CD4-positive, alpha-beta T cell treated with Interferon gamma for 1 hour (primary cell): ENCODE results near the gene FARS2.

ENCODE experiments used
- DNase-seq: peaks from one replicate; pipeline ENCODE4 v3.0.0-alpha.2; 2020

FARS2 gene

GRCh38 chr6:5710936-5711335, 449.6 kb downstream of the FARS2 start:
- no peak for DNase-seq

DNA sequence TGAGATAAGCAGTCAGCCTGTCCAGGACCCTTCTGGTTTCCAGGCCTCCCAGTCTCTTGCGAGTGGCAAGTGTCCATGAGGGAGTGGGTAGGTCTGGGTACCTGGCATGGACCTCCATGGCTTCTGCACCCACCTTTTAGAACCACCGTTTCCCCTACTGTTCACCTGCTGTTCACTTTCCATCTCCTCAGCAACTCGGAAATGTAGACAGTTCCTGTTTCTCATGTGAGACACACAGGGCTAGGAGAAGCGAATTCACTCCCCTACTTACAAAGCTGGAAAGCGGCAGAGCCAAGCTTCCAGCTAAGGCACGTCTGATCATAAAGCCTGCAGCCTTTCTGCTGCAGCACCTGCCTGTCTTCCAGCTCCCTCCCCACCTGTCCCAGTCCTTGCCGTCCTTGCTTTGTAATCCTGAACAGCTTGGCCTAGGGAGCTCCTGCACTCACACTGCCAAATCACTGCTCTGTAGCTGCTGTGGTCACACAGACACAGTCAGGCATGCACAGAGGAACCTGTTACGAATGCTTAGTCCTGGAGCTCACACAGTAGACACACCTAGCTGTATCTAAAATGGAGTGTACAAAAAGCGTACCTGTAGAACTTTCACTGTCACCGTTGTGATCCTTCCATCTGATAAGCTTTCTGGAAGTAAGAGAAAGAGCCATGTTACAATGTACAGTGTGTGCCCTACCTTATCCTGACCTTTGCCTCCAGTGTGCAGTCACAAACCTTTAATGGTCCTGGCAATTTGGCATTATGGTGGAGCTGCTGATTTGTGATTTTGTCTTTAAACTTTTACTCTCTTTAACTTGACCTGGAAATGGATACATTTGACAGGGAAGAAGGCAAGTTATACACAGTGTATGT, 451.3 kb downstream of the FARS2 start:
- no peak for DNase-seq

GRCh38 chr6:5713519-5713918, 452.2 kb downstream of the FARS2 start:
- no peak for DNase-seq

- DNase-seq: no peak
Measured at GRCh38 chr6:5718231-5718947, 457.1 kb downstream of the FARS2 start.

GRCh38 chr6:5723841-5724691, 462.8 kb downstream of the FARS2 start:
- DNase-seq: peak; percentile 66

- DNase-seq: no peak
Measured at GRCh38 chr6:5724911-5725310, 463.6 kb downstream of the FARS2 start.

GRCh38 chr6:5726976-5727718, 465.8 kb downstream of the FARS2 start:
- no peak for DNase-seq

GRCh38 chr6:5728351-5729079, 467.2 kb downstream of the FARS2 start:
- DNase-seq: no peak

GRCh38 chr6:5729080-5729434, 467.7 kb downstream of the FARS2 start:
- DNase-seq: no peak

DNA sequence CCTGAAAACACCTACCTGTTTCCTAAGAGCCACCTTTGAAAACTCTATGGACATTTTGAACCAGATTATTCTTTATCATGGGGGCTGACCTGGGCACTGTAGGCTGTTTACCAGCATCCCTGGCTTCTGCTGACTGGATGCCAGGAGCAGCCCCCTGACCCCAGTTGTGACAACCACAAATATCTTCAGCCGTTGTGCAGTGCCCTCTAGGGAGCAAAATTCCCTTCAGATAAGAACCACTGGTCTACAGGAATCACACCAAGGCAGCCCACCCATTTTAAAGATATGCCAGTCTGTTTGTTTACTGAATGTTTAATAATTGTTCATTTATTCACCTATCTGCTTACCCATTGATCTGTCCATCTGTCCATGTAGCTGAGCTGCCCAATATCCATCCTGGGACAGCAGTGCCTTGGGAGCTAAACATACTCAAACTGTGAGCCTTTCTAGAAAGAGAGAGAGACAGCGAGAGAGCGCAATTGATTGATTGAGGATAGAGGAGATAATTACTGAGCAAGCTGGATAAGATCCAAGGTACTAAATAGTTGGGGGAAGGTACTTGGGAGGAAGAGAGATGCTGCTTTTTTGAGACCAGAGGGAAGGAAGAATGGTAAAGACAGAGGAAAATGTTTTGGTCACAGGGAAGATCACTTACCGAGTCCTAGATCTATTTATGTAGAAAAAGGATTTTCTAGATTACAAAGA, 468.7 kb downstream of the FARS2 start:
- no peak for DNase-seq

DNA sequence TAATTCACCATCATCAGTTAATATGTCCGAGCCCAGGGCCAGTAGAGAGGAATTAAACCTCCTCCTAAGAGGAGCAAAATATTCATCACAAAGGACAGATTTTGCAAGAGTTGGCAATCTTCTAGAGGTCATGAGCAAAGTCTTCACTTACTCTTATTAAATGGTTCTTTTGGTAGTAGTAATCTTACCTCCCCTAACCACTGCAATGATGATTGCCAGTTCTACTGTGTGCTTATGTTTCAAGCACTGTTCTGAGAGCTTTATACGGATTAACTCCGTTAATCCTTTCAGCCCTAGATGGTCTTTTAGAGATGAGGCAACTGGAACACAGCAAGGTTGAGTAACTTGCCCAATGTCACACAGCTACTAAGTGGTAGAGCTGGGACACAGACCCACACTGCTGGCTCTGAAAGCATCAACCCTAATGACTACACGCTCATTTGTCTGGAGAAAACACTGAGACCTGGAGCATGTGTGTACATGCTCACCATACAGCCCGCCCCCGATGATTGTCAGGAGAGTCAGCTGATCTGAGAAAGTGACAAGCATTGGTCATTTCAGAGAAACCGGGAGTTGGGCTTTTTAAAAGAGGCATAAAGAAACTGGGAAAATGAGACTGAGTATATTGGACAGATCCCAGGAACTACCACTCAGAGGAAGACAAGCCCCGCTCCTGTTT, 469.4 kb downstream of the FARS2 start:
- no peak for DNase-seq

DNA sequence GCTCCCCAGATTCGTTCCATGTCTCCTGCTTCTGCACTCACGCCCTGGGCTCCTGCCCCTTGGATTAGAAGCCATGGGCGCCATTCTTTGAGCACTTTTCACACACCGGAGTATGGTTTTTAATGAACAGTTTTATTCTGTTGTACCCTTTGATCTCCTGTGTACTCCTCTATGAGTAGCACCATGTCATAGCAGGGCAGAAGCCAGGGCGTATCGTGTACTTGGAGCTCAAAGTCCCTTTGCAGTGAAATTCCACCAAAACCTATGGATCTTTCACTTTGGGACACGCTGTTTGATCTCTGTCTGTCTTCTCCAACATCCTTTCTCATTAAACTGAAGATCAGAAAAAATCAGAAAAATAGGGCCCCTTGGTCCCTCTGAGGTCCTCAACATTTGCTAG, 470.1 kb downstream of the FARS2 start:
- no peak for DNase-seq

- DNase-seq: no peak
Measured at GRCh38 chr6:5732496-5732895, 471.2 kb downstream of the FARS2 start.

DNA sequence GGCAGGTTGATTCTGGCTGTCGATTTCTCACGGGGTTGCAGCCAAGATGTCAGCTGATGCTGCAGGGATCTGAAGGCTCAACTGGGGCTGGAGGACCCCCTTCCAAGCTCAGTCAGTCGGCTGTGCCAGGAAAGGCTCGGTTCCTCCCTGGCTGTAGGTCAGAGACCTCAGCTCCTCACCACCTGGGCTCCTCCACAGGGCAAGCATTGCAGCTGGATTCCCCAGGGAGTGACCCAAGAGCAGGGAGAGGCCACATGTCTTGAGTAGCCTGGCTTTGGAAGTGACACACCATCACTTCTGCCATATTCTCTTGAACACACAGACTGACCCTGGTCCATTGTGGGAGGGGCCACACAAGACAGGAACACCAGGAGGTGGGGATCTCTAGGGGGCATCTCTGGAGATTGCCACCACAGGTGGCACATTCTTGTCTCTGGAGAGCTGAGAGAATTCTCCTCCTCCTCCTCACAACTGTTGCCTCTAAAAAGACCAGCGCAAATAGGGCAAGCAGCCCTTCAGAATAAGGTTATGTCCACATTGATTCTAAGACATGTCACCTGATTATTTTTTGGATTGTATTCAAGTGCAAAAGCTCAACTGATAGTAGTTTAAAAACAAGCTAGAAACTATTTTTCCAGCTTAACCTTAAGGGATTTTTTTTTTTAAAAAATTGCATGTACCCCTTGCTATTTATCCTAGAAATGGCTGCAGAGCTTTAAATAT, 474.9 kb downstream of the FARS2 start:
- no peak for DNase-seq

GRCh38 chr6:5737460-5737859, 476.1 kb downstream of the FARS2 start:
- no peak for DNase-seq

DNA sequence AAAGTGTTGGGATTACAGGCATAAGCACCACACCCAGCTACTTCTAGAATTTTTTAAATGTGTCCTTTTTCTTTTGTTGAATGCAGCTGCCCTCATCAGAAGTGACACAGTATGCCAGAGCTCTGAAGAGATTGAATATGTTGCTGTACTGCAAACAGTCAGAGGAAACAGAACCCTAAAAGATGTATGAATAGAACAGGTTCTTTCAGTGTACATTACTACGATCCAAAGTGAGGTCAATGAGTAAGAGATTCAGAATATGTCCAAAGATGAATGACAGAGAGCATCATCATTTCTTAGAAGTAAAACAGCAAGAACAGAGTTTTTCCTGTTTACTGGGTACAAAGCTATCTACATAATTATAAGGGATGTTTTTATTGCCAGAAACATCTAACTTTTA, 476.9 kb downstream of the FARS2 start:
- no peak for DNase-seq

DNA sequence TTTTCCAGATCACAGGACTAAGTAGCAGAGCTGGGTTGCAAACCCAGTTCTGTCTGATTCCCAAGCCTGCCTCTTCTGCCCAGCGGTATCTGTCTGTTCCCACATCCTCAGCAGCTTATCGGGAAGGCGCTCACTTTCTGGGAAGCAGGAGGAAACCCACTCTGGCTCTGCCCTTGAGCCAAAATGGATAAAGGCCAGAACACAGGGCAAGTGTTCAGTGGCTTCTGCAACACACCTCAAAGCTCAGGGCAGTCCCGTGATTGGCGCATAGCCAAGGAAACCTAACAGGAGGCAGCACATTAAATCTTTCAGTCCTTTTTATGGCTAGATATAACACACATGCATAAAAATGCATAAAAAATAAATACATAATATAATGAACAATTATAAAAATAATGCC, 483.2 kb downstream of the FARS2 start:
- DNase-seq: no peak

DNA sequence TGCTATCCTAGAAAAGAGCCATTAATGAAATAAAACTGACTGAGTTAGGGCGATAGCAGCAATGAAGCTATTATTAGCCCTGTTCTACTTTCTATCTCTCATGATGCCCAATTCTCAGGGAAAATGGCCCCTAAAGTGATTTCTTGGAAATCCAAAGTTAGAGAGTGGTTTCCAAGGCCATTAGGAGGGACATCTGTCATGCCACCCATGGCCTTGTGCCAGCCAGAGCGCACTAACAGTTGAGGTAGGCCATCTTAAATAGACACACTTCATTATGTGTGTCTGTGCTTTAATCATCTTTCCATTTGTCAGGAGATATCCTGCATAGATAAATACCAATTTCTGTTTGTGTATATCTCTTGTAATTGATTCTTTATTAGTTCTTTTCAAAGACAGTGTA, 483.8 kb downstream of the FARS2 start:
- DNase-seq: no peak

- DNase-seq: no peak
Measured at GRCh38 chr6:5746053-5746758, 484.9 kb downstream of the FARS2 start.
